IPS-11a (cell line): ENCODE data around the gene LIPG.

ENCODE experiments used
- H3K4me3 ChIP-seq: one replicate; pipeline ENCODE4 v1.5.1; 2013; ENCODE audit warnings: low read depth, low read length, control low read depth

LIPG gene

DNA sequence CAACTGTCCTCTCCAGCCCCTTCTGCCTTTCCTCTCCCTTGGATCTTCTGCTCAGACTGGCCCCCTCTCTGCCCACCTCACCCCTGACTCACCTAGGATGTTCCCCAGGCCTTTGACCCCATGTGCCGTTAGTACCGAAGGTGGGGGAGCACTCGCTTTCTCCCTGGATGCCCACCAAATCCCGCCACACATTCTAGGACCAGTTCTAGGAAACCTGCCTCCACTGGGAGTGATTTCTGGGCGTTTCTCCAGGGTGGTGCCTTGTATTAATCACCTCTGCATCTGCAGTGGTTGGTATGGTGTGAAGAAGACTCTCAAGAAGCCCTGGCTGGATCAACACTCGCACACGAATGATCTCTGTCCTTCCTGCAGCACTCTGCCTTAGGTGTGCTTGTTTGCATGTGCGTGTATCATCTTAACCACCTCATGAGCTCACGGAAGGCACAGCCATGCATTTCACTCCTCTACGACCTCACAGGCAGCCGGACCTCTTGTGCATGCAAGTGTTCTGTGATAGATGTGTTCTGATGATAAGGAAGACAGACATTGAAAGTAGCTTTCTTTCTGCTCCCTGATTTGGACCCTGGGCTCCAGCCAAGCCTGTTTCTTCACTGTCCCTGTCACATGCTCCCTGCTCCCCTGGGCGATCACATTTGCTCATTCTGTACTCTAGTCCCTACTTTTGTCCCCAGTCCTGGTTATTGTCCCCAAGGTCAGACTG, 69.4 kb downstream of the LIPG start:
- no peak overlapping the region for H3K4me3 ChIP-seq

DNA sequence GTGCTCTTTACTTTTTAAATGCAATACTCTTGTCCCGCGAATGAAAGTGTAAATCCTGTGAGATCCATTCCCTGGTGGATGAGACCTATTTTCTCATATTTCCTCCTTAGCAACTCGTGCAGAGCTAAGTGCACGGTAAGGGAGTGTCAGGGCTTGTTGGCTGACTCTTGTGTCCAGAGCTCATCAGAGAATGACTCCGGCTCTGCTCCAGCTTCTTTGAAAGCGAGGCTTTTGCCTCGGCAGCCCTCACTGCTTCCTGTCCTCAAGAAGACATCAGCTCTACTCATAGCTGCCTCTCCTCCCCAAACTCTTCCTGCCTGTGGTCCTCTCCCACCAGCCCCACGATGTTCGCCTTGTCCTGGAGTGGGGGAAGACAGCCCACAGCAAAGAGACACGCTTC, 70.7 kb downstream of the LIPG start:
- no peak overlapping the region for H3K4me3 ChIP-seq

DNA sequence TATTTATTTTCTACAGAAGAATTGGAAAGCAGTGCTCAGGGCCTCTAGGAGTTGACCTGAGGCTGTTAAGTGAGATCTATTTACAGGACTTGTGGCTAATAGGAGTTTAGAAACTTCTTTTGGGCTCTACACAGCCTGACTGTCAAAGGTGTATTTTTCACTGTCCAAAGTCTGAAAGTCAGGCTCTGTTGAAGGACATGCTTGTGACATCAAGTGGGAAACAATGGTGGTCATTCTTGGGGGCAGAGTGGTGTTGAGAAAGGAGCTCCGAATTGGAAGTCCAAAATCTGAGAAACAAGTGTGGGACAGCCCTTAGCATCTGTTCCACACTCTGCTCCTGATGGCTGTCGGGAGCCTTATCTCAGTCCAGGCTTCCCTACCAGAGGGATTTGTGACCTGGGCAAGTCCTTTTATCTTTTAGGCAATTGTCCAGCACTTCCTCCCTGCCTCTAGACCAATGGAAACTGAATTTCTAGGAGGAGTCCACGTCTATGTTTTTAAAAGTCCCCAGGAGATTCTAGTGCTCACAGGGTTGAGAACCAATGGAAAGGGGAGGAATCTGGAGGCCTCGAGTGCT, 76.4 kb downstream of the LIPG start:
- no peak overlapping the region for H3K4me3 ChIP-seq

DNA sequence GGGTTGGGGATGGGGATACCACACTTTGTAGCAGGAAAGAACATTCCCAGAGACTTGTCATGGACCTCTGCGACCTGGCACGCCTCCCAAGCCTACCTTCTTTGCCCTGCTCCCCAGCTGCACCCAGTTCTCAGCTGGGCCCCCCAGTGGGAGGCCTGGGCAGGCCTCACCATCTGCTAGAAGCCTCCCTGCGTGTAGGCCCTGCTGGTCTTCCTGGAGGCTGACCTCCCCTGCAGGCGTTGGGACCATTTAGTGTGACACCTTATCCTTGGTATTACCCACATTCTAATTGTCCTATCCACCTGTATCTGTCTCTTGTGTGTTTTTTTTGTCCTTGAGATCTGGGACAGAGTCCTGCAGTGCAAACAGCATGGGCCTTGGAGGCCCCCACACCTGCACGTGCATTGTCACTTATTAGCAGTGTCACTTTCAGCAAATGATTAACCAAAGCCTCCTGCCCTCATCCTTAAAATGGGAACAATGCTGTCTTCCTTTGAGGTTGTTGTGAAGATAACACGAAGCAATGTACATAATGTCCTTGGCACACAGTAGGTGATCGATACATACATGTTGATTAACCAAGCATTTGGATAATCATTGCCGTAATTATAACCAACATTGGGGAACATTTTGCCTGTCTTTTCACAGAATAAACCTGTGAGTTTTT, 77.2 kb downstream of the LIPG start:
- no peak overlapping the region for H3K4me3 ChIP-seq

DNA sequence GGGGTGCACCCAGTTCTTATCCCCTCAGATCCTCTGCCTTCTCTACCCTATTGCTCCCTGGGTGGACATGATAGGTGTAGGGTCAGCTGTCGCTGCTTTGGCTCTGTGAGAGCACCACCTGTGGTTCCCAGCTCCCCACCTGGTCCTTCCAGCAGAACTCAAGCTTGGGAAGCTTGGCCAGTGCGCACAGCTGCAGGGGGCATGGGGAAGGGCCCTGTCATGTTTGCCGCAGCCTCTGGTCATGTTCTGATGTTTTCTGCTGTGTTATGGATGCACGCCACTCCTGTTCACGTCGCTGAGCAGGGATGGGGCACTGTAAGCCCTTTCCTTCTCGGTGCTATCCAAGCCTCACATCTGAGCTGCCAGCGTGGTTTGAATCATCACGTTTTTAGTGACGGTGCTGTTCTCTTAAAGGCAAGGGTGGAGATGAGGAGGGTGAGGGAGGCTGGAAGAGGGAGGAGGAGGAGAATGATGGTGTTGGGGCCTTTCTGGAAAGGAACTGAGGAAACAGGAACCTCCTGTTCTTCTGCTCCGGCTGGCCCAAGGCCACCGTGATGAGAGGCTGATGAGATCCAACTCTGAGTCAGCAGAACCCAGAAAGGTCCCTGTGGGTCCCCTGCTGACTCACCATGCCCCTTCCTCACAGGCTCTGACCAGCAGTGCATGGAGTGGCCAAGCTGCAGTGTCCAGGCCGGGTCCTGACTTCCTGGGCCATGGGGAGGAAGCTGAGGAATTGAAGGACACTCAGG, 78.0 kb downstream of the LIPG start:
- H3K4me3 ChIP-seq: no peak overlapping the region

DNA sequence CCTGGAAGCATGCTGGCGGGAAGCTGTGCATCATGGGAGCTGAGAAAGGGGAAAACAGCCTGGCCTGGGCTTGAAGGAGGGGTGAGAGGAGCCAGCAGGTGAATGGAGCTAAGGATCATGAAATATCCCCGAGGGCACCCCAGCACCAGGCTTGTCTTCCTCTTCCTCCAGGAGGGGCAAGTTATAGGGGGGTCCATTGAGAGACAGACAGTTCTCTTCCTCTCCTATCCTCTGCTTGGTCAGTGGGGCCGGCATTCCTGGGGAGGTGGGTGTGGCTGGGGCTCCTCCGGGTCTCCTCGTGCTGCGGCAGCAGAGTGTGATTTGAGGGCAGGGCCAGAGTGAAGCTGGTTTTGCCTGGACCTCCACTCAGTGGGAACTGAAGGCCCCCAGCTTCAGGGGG, 78.9 kb downstream of the LIPG start:
- no peak overlapping the region for H3K4me3 ChIP-seq

DNA sequence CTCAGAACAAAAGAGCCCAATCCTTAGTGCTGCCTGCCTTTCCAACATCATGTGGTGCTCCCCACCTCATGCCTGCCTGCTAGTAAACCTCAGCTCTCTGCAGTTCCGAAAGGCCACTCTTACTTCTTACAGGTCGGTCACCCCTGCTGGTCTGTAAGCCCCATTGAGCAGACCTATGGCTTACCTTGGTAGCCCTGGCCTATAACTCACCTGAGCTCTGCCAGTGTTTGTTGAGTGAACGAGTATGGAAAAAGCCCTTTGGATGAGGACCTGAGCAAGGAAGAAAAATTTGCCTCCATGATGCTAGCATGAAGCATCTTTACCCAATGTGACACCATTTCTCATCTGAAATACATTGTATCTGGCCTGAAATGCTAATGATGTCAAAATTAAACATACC, 83.3 kb downstream of the LIPG start:
- no peak overlapping the region for H3K4me3 ChIP-seq

DNA sequence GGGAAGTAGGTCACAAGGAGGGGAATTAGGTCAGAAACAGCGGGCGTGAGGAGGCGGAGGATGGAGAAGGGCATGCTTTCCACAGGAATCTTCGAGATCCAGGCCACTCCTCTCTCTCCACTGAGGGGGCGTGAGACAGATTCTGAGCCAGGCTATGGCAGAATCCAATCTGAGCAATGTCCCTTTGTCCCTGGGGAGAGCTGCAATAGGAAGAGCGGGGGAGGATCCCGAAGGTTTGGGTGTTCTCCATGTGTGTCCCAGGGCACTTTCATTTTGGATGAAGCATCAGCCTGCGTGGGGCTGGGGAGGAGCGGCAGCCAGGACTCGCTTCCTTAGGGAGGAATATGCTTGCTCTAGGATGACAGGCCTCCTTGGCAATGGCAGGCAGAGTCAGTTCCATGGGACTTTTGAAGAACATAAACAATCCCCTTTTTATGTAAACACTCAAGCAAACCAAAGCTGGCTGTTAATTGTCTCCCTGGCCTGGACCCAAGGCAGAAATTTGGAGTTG, 84.0 kb downstream of the LIPG start:
- no peak overlapping the region for H3K4me3 ChIP-seq

DNA sequence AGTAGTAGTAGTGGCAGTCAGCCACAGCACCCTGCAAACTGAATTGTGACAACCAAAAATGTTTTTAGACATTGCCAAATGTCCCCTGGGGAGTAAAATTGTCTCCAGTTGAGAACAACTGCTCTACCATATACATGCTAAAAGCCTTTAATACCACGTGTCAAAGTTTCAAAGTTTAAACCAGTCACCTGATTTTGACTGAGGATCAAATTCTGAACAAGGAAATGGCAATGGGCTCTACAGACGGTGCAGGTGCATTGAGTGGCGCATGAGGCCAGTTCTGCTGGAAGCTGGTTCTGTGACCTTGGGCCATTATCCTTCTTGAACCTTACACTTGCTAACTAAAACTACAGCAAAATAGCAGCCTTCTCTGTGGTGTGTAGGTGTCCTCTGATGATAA, 85.0 kb downstream of the LIPG start:
- H3K4me3 ChIP-seq: no peak overlapping the region

DNA sequence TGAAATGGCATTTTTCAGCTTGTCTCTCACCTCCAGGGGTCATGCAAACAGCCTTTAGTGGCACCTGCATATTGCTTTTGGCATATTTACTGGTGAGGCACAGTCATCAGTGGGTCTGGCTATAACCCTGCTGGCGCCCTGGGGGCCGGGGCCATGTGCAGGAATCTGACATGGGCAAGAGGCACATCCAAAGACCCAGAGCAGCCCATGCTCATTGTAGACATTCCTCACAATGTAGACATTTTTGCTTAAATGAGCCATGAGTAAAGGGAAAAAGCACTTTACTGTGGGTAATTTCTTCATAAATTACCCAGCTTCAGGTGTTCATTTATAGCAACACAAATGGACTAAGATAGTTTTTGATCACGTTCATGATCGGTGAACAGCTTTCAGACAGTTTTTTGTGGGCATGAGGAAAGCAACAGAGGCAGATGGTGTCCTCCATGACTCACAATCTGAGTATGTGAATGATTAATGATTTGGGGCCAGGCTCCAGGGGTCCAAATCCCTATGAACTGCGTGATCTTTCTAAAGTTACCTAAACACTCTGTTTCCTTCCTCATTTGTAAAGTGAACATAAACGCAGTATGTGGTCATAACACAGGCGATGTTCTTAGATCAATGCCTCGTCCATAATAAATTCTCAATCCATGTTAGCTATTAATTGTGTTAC, 85.8 kb downstream of the LIPG start:
- H3K4me3 ChIP-seq: no peak overlapping the region

DNA sequence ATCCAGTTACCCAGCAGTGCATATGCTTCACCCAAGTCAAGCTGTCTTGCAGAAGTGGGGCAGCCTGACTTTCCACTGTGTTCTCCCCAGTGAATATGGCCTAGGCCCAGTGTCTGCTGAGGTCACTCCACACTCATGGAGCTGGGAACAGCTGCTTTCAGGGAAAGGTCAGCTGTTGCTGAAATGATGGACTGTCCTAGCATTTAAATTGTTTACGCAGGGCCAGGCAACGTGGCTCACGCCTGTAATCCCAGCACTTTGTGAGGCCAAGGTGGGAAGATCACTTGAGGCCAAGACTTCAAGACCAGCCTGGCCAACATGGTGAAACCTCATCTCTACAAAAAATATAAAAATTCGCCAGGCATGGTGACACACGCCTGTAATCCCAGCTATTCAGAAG, 86.5 kb downstream of the LIPG start:
- H3K4me3 ChIP-seq: no peak overlapping the region
